Psoas muscle (tissue), 8 donors: ENCODE results near the gene DOCK3. TPM values are rescaled to one million over a fixed set of nuclear protein-coding genes. Genes with fewer than 3 reads are reported as not detected.

Source experiments
- ATAC-seq, 4 donors: fragments of 200-7000 bp; cut with Tn5 transposase; one replicate each; pipeline ENCODE4 v1.9.1; 2020; ENCODE audit warnings: moderate library complexity in 3 of 4, mild to moderate bottlenecking in 2 of 4
- DNase-seq, 2 donors: peaks; one replicate each; pipeline ENCODE4 v3.0.0-alpha.2; 2020
- H3K27ac ChIP-seq: fragments of 200-600 bp; one replicate; pipeline ENCODE4 v1.8.0; 2022
- H3K27me3 ChIP-seq, 3 donors: fragments of 200-600 bp in 1 of 3; one replicate each; pipeline versions ENCODE4 v1.6.1 to v1.8.0; 2013 to 2022; ENCODE audit warnings: low read length in 2 of 3, mild to moderate bottlenecking in 2 of 3, moderate library complexity in 1 of 3; ENCODE audit not compliant: insufficient read depth in 3 of 3
- H3K36me3 ChIP-seq, 2 donors: fragments of 200-600 bp in 1 of 2; one replicate each; pipeline versions ENCODE4 v1.6.1 to v1.8.0; 2013 to 2022; ENCODE audit warnings: low read depth in 1 of 2, mild to moderate bottlenecking in 1 of 2, moderate library complexity in 1 of 2; ENCODE audit not compliant: insufficient read depth in 1 of 2
- H3K4me1 ChIP-seq: fragments of 200-600 bp; one replicate; pipeline ENCODE4 v1.8.0; 2022
- H3K4me3 ChIP-seq: fragments of 200-600 bp; one replicate; pipeline ENCODE4 v1.8.0; 2022; ENCODE audit warnings: mild to moderate bottlenecking
- H3K9me3 ChIP-seq: fragments of 200-600 bp; one replicate; pipeline ENCODE4 v1.8.0; 2022
- WGBS, 3 donors: extraction: QIAGEN DNeasy Blood & Tissue Kit; methylation state at CpG; one replicate each; pipeline versions ENCODE4 v1.1.6 to v1.1.7; 2013; 5-methylcytosine and 5-hydroxymethylcytosine counted together
- intact Hi-C, 2 donors: fragments of 100-400 bp; cut with DNase I; formaldehyde crosslinking; loops; one replicate each; pipeline versions ENCODE4 v1.11.0 to v1.14.2; 2022
- polyA plus RNA-seq, 3 donors: library from polyadenylated mRNA; stranded (reverse); fragments of 200-250 nt; gene quantifications; one replicate each; pipeline ENCODE4 v1.2.3, GENCODE V29; 2013
- total RNA-seq, 4 donors: library from RNA; stranded (reverse); fragmentation: NEBNext Ultra II Directional in 2 of 4; extraction: Animal tissue kit (Norgen Biotek cat#: 25700) in 2 of 4; gene quantifications; one replicate each; pipeline versions ENCODE4 v1.2.1 to v1.2.4, GENCODE V29; 2021 to 2023
- TF ChIP-seq, protein P1 (sequence below): fragments of 200-600 bp; IDR thresholded peaks from one replicate; pipeline ENCODE4 v1.8.0; 2022; ENCODE audit warnings: antibody characterized with exemption
- donor health status: healthy with polysubstance abuse.
- donor health status: DM: no; HTN: no; CAD: no; lungs with moderate emphysema.
- donor health status: Bipolar disorder and iron deficiency.
- donor health status: healthy.
- donor health status: DM: yes; HTN: yes; CAD: no.
- donor health status: DM: no; HTN: no; CAD: no.
- donor health status: DM: no; HTN: no; CAD: no.
- donor health status: DM: yes; HTN: yes; CAD: no.

The DOCK3 gene
- total and polyA plus RNA-seq, 7 donors: 0.01 to 0.91 (median 0.87) TPM

GRCh38 chr3:50696276-50696675 lies 21.5 kb downstream of the DOCK3 start:
- Histone ChIP-seq H3K9me3 (peaks cover 4% of the 10 kb centered on the region), H3K36me3 (no peaks in the 10 kb centered on the region), H3K27me3 (no peaks in the 10 kb centered on the region), H3K27ac (no peak overlapping the region), H3K4me3 (no peak overlapping the region), H3K4me1 (no peaks in the 10 kb centered on the region)
- intact Hi-C loops: no loop called here
- WGBS, 3 donors: 84 to 88% (median 86%) methylated on average over 3 of the region's 3 CpGs
- no peak for ATAC-seq
- TF ChIP-seq, protein P1, sequence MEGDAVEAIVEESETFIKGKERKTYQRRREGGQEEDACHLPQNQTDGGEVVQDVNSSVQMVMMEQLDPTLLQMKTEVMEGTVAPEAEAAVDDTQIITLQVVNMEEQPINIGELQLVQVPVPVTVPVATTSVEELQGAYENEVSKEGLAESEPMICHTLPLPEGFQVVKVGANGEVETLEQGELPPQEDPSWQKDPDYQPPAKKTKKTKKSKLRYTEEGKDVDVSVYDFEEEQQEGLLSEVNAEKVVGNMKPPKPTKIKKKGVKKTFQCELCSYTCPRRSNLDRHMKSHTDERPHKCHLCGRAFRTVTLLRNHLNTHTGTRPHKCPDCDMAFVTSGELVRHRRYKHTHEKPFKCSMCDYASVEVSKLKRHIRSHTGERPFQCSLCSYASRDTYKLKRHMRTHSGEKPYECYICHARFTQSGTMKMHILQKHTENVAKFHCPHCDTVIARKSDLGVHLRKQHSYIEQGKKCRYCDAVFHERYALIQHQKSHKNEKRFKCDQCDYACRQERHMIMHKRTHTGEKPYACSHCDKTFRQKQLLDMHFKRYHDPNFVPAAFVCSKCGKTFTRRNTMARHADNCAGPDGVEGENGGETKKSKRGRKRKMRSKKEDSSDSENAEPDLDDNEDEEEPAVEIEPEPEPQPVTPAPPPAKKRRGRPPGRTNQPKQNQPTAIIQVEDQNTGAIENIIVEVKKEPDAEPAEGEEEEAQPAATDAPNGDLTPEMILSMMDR: no peak
- DNase-seq: no peak

- H3K27me3 ChIP-seq: no peaks in the 10 kb centered on the region
- no peaks in the 10 kb centered on the region for H3K4me1 ChIP-seq
- no peak for ATAC-seq
- H3K9me3 ChIP-seq: peaks cover 4% of the 10 kb centered on the region
- no peak overlapping the region for H3K4me3 ChIP-seq
- H3K36me3 ChIP-seq: no peaks in the 10 kb centered on the region
- intact Hi-C loops: no loop called here
- H3K27ac ChIP-seq: no peak overlapping the region
- 91 to 96% (median 94%) methylated on average over 2 of the region's 2 CpGs for WGBS, 3 donors
- no peak for DNase-seq
- TF ChIP-seq, protein P1: no peak
Measured at GRCh38 chr3:50698269-50698668, 23.5 kb downstream of the DOCK3 start.

GRCh38 chr3:50708620-50709019 lies 33.9 kb downstream of the DOCK3 start:
- Histone ChIP-seq H3K27me3 (no peaks in the 10 kb centered on the region), H3K36me3 (no peaks in the 10 kb centered on the region), H3K9me3 (no peaks in the 10 kb centered on the region), H3K4me1 (no peaks in the 10 kb centered on the region), H3K27ac (no peak overlapping the region), H3K4me3 (no peak overlapping the region)
- intact Hi-C loops: no loop called here
- 61 to 70% (median 68%) methylated on average over 4 of the region's 4 CpGs for WGBS, 3 donors
- ATAC-seq (no peak), DNase-seq (no peak)
- TF ChIP-seq, protein P1: no peak

DNA sequence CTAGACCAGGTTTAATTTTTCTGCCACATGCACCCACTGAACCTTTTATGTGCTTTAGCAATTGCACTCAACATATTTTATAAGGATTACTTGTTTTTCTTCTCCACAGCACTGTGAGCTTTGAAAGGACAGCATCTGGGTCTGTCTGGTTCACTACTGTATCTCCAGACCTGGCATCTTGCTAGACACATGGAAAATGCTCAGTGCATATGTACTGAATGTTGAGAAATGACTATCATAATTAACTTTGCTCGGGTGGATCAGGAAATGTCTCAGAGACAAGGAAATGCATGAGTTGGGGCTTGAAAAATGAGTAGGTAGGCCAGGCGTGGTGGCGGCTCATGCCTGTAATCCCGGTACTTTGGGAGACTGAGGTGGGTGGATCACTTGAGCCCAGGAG lies 40.2 kb downstream of the DOCK3 start:
- no peaks in the 10 kb centered on the region for H3K4me1 ChIP-seq
- TF ChIP-seq, protein P1: no peak
- no peak overlapping the region for H3K27ac ChIP-seq
- H3K27me3 ChIP-seq: no peaks in the 10 kb centered on the region
- ATAC-seq (no peak), DNase-seq (no peak)
- H3K9me3 ChIP-seq: no peaks in the 10 kb centered on the region
- 60 to 70% (median 60%) methylated on average over 4 of the region's 4 CpGs for WGBS, 3 donors
- no peaks in the 10 kb centered on the region for H3K36me3 ChIP-seq
- no peak overlapping the region for H3K4me3 ChIP-seq
- intact Hi-C loops: no loop called here

GRCh38 chr3:50724831-50725230 lies 50.1 kb downstream of the DOCK3 start:
- Histone ChIP-seq H3K4me1 (no peaks in the 10 kb centered on the region), H3K27me3 (no peaks in the 10 kb centered on the region), H3K36me3 (no peaks in the 10 kb centered on the region), H3K4me3 (no peak overlapping the region), H3K27ac (no peak overlapping the region), H3K9me3 (no peaks in the 10 kb centered on the region)
- 81 to 86% (median 81%) methylated on average over 4 of the region's 4 CpGs for WGBS, 3 donors
- ATAC-seq: no peak
- intact Hi-C loops: no loop called here
- TF ChIP-seq, protein P1: no peak
- no peak for DNase-seq
